GM12873 (cell line): Measurements from ENCODE around the gene PTPRN2.

Experiments
- CTCF ChIP-seq: IDR thresholded peaks from 2 replicates; pipeline ENCODE4 v1.5.1; 2012; ENCODE audit warnings: low read depth, mild to moderate bottlenecking, moderate library complexity, low read length, control low read depth; ENCODE audit not compliant: insufficient read depth; ENCODE audit errors: missing control alignments

The PTPRN2 gene

GRCh38 chr7:157751951-157752673 is 835.5 kb downstream of the PTPRN2 start:
- TF ChIP-seq CTCF: no peak

- TF ChIP-seq CTCF: no peak
Measured at GRCh38 chr7:157751406-157751805, 836.2 kb downstream of the PTPRN2 start.

GRCh38 chr7:157750291-157750690 is 837.3 kb downstream of the PTPRN2 start:
- TF ChIP-seq CTCF: no peak

- TF ChIP-seq CTCF: no peak
Measured at GRCh38 chr7:157745721-157746709, 841.6 kb downstream of the PTPRN2 start.

GRCh38 chr7:157744786-157745601 is 842.6 kb downstream of the PTPRN2 start:
- TF ChIP-seq CTCF: no peak

- TF ChIP-seq CTCF: no peak
Measured at GRCh38 chr7:157743781-157744525, 843.7 kb downstream of the PTPRN2 start.
